ENCODE data around the gene SLC22A25. TPM values are rescaled to one million over a fixed set of nuclear protein-coding genes. Genes with fewer than 3 reads are reported as not detected.

SLC22A25 gene
- total RNA-seq, 1 donor from 2014 or later: not detected

DNA sequence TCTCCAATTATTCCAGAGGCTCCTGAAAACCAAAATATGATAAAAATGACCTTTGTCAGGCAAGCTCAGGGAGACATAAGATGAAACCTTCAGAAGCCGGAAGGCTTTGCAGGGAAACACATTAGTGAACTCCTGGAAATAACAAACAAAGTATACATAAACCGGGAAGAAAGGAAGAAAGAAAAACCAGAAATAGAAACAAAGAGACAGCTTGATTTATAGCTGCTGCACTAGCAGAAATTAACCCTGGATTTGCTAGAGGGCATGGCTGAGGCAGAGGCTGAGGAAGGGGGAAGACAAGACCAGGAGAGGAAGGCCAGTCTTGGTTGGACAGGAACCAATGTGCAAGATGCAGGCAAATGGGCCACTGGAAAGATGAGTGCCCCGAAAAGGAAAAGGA, 33.3 kb downstream of the SLC22A25 start:
- Mint-ChIP-seq H3K36me3 (ENCODE audit: unreplicated experiment) (peaks cover 6% of the 10 kb centered on the region), H3K27ac (ENCODE audit: unreplicated experiment) (no peak overlapping the region), H3K9me3 (ENCODE audit: unreplicated experiment) (peaks cover 4% of the 10 kb centered on the region), H3K4me3 (ENCODE audit: unreplicated experiment) (no peak overlapping the region), H3K27me3 (ENCODE audit: unreplicated experiment) (peaks cover 4% of the 10 kb centered on the region), H3K4me1 (ENCODE audit: low read depth, unreplicated experiment) (no peaks in the 10 kb centered on the region)
- TF ChIP-seq, protein P1, sequence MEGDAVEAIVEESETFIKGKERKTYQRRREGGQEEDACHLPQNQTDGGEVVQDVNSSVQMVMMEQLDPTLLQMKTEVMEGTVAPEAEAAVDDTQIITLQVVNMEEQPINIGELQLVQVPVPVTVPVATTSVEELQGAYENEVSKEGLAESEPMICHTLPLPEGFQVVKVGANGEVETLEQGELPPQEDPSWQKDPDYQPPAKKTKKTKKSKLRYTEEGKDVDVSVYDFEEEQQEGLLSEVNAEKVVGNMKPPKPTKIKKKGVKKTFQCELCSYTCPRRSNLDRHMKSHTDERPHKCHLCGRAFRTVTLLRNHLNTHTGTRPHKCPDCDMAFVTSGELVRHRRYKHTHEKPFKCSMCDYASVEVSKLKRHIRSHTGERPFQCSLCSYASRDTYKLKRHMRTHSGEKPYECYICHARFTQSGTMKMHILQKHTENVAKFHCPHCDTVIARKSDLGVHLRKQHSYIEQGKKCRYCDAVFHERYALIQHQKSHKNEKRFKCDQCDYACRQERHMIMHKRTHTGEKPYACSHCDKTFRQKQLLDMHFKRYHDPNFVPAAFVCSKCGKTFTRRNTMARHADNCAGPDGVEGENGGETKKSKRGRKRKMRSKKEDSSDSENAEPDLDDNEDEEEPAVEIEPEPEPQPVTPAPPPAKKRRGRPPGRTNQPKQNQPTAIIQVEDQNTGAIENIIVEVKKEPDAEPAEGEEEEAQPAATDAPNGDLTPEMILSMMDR (IDR thresholded peaks at IDR 0.05; ENCODE audit: partially characterized antibody, unreplicated experiment): no peak
- no peak for DNase-seq

Other genes with a start within 250 kb of the SLC22A25 start
- not detected for gene SLC22A8, start 227.8 kb downstream of the SLC22A25 start, total RNA-seq (ENCODE audit: unreplicated experiment)
- gene SLC22A24, start 99.4 kb downstream of the SLC22A25 start, total RNA-seq (ENCODE audit: unreplicated experiment): not detected
- not detected for gene SLC22A9, start 126.2 kb upstream of the SLC22A25 start, total RNA-seq (ENCODE audit: unreplicated experiment)
- gene PLAAT5, start 247.6 kb upstream of the SLC22A25 start, total RNA-seq (ENCODE audit: unreplicated experiment): 11.2 TPM

All from glutamatergic neuron (in vitro differentiated cells).